Upper lobe of left lung (tissue), 4 donors: Measurements from ENCODE around the gene PPP1R3G.

Experiments used
- EP300 ChIP-seq, 4 donors: sonication (generic); formaldehyde crosslinking; IDR thresholded peaks; one replicate each; pipeline ENCODE4 v1.5.1; 2017; ENCODE audit warnings: antibody characterized with exemption in 4 of 4, control low read depth in 2 of 4
- POLR2A ChIP-seq, 4 donors: fragments of 450-650 bp; IDR thresholded peaks; one replicate each; pipeline ENCODE4 v1.5.1; 2016 to 2017; ENCODE audit warnings: antibody characterized with exemption in 4 of 4, mild to moderate bottlenecking in 2 of 4
- POLR2AphosphoS5 ChIP-seq, 2 donors: sonication (generic); formaldehyde crosslinking; IDR thresholded peaks; one replicate each; pipeline ENCODE4 v1.5.1; 2017; ENCODE audit warnings: antibody characterized with exemption in 2 of 2
- TF ChIP-seq, protein P1 (sequence below), 6 experiments: fragments of 450-650 bp in 4 of 6; fragments of 200-600 bp in 2 of 6; sonication (generic) in 2 of 6; IDR thresholded peaks; one replicate each; pipeline ENCODE4 v1.5.1; 2016 to 2019; ENCODE audit warnings: antibody characterized with exemption in 6 of 6

DNA sequence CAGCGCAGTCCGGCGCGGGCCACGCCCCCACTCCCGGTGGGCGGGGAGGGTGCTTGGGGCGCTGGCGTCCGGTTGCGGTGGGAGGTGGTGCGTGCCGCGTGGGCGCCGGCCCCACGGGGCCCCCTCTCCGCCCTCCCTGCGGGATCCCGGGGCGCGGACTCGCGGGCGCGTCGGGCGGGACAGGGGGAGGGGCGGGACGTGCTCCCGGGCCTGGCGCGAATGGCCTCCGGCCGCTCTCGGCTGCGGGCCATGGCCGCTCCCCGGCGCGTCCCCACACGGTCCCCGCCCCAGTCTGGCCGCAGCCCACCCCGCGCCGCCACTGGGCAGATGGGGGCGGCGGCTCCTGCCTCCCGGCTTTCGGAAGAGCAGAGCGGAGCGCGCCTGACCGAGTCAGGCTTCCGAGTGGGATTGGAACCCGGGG lies 771 bp upstream of the PPP1R3G start:
- TF ChIP-seq, protein P1, sequence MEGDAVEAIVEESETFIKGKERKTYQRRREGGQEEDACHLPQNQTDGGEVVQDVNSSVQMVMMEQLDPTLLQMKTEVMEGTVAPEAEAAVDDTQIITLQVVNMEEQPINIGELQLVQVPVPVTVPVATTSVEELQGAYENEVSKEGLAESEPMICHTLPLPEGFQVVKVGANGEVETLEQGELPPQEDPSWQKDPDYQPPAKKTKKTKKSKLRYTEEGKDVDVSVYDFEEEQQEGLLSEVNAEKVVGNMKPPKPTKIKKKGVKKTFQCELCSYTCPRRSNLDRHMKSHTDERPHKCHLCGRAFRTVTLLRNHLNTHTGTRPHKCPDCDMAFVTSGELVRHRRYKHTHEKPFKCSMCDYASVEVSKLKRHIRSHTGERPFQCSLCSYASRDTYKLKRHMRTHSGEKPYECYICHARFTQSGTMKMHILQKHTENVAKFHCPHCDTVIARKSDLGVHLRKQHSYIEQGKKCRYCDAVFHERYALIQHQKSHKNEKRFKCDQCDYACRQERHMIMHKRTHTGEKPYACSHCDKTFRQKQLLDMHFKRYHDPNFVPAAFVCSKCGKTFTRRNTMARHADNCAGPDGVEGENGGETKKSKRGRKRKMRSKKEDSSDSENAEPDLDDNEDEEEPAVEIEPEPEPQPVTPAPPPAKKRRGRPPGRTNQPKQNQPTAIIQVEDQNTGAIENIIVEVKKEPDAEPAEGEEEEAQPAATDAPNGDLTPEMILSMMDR (IDR thresholded peaks at IDR 0.05), result no peak
- TF ChIP-seq POLR2A (IDR thresholded peaks at IDR 0.05) (no peak), EP300 (IDR thresholded peaks at IDR 0.05) (no peak), POLR2AphosphoS5 (IDR thresholded peaks at IDR 0.05) (no peak)
